NB4 (cell line): ENCODE data around the gene USF3.

Experiments used
- DNase-seq: peaks from one replicate; pipeline ENCODE4 v3.0.0; 2010; ENCODE audit warnings: low read depth
- H3K4me3 ChIP-seq: one replicate; pipeline ENCODE4 v1.5.1; 2011; ENCODE audit warnings: mild to moderate bottlenecking, low read depth, low read length, moderate library complexity
- MYC ChIP-seq: IDR thresholded peaks from 2 replicates; pipeline ENCODE4 v1.6.1; 2011; ENCODE audit warnings: low read depth, low read length
- POLR2A ChIP-seq: IDR thresholded peaks from 2 replicates; pipeline ENCODE4 v1.6.1; 2011; ENCODE audit warnings: mild to moderate bottlenecking; ENCODE audit not compliant: insufficient read length; ENCODE audit errors: extremely low read depth
- TF ChIP-seq, protein P1 (sequence below): IDR thresholded peaks from 2 replicates; pipeline ENCODE4 v1.6.1; 2011; ENCODE audit warnings: low read depth, low read length
- TF ChIP-seq, protein P2 (sequence below): IDR thresholded peaks from one replicate; pipeline ENCODE4 v1.5.1; 2012; ENCODE audit warnings: low read depth, low read length

The USF3 gene, protein sequence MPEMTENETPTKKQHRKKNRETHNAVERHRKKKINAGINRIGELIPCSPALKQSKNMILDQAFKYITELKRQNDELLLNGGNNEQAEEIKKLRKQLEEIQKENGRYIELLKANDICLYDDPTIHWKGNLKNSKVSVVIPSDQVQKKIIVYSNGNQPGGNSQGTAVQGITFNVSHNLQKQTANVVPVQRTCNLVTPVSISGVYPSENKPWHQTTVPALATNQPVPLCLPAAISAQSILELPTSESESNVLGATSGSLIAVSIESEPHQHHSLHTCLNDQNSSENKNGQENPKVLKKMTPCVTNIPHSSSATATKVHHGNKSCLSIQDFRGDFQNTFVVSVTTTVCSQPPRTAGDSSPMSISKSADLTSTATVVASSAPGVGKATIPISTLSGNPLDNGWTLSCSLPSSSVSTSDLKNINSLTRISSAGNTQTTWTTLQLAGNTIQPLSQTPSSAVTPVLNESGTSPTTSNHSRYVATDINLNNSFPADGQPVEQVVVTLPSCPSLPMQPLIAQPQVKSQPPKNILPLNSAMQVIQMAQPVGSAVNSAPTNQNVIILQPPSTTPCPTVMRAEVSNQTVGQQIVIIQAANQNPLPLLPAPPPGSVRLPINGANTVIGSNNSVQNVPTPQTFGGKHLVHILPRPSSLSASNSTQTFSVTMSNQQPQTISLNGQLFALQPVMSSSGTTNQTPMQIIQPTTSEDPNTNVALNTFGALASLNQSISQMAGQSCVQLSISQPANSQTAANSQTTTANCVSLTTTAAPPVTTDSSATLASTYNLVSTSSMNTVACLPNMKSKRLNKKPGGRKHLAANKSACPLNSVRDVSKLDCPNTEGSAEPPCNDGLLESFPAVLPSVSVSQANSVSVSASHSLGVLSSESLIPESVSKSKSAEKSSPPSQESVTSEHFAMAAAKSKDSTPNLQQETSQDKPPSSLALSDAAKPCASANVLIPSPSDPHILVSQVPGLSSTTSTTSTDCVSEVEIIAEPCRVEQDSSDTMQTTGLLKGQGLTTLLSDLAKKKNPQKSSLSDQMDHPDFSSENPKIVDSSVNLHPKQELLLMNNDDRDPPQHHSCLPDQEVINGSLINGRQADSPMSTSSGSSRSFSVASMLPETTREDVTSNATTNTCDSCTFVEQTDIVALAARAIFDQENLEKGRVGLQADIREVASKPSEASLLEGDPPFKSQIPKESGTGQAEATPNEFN (N-terminal part only)

DNA sequence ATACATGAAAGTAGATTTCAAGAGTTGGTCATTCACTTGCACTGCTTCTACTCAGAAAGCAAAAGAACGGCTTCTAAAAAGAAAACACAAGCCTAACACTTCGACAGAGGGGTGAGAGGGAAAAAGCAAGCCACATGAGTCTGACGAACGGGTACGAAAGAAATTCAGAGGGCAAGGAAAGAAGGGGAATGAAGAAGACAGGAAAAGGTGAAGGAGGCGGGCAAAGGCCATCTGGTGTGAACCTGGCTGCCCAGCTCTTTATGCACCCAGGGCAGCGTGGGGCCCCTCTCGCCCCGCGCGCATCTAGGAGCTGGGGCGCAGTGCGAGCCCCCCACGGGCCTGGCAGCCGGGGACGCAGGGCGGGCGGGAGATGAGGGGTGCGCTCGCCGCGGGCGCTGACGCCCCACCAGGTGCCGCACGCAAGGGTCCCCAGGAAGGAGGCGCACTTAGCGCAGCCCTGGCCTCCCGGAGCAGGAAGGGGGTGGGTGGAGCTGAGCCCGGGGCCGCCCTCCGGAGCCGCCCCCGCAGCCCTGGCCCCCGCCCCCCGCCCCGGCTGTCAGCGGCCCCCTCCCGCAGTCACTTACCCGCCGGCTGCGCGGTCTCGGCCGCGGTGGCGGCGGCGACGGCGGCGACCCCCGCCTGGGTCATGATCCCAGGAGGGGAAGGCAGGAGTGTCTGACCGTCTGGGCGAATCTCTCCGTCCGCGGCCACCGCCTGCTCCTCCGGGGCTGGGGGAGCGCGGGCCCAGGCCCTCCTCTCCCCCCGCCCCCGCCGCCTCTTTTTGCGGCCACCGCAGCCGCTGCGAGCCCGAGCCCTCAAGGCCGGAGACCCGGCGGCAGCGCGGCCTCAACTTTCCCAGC, at the start of gene USF3:
Gene USF3 (minus strand): TSS at position 857 of the 860 bp plus-strand sequence. CDS start 21,764 bp downstream, outside the sequence.
- TF ChIP-seq, protein P1, sequence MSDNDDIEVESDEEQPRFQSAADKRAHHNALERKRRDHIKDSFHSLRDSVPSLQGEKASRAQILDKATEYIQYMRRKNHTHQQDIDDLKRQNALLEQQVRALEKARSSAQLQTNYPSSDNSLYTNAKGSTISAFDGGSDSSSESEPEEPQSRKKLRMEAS = no peak
- TF ChIP-seq, protein P2, sequence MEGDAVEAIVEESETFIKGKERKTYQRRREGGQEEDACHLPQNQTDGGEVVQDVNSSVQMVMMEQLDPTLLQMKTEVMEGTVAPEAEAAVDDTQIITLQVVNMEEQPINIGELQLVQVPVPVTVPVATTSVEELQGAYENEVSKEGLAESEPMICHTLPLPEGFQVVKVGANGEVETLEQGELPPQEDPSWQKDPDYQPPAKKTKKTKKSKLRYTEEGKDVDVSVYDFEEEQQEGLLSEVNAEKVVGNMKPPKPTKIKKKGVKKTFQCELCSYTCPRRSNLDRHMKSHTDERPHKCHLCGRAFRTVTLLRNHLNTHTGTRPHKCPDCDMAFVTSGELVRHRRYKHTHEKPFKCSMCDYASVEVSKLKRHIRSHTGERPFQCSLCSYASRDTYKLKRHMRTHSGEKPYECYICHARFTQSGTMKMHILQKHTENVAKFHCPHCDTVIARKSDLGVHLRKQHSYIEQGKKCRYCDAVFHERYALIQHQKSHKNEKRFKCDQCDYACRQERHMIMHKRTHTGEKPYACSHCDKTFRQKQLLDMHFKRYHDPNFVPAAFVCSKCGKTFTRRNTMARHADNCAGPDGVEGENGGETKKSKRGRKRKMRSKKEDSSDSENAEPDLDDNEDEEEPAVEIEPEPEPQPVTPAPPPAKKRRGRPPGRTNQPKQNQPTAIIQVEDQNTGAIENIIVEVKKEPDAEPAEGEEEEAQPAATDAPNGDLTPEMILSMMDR = no peak
- TF ChIP-seq POLR2A (peak; percentile 74), MYC (peak; percentile 32; the same call in 1 of the 2 replicates)
- peak within 1 kb of the TSS; percentile 95 for H3K4me3 ChIP-seq
- DNase-seq = peak; percentile 85

DNA sequence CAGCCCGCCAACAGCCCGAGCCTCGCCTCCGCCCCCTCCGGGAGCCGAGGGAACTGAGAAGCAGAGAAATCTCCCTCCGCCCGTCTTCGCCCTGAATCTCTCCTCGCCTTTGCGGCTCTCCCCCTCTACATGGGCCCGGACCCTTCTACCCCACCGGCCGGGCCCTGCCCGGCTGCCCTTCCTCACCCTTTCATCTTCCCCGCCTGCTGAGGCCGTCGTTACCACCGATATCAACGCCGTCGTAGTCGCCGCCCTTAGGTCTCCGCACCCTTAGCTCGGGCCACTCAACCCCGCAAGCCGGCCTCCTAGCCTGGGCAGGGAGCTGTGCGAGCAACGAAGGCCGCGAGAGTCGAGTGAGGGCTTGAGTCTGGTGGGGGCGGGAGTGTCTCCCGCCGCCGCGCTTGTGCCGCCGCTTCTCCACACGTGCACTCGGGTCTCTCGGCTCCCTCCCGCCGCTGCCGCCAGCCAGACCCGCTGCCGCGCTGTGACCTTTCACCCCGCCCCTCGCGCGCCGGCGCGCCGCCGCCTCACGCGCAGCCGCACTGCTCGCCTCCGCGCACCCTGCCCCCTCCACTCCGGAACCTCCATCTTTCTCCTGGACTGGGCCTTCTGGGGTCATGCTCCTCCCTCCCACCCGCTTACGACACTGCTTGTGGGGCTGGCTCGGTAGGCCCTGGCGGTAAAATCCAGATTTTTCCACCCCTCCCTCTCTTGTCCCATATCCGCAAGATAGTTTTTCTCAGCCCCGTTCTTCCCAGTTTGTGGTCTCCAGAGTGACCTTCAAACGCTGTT, 49.5 kb upstream of the USF3 start, which contains the start of gene NAA50:
Gene NAA50 (minus strand): TSS at position 494 of the 792 bp plus-strand sequence. CDS start 300 bp downstream, at position 194.
- TF ChIP-seq, protein P1 = peak; percentile 83
- TF ChIP-seq POLR2A (peak; percentile 89), MYC (peak; percentile 86)
- TF ChIP-seq, protein P2 = no peak
- peak within 1 kb of the TSS; percentile 86 for H3K4me3 ChIP-seq
- DNase-seq = peak; percentile 94

DNA sequence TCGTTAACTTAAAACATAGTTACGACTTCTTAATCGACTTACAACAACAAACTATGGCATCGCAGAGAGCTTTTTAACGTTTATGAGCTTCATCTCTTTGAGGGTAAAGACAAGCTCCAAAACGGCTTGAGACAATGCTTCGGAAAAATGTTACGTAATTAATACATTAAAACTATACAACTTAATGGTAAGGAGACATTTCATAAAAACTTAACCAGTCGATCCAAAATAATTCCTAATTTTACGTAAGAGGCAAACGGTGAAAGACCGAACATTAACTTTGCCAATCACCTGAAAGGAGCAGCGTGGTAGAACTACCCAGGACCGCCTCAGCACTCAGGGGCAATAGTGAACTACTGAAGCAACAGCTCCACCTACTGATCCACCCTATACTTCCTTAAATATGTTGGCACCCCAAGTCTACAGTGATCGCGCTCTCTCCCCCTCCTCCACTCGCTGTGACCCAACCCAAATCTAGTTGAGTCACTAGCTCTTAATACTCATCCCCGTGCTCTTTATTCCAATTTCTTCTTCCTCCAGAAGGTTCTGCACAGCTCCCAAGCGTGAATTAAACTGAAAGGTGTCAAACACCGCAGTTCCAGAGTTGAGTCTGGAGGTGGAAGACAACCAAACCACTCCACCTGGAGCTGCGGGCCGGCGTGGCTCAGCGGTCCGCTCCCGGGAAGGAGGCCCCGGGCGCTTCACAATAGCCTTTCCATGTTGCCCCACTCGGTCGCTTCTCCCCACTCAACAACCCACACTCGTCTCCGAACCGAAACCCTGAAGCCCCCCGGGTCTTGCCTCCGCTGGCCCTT, 48.7 kb upstream of the USF3 start:
- no peak for TF ChIP-seq POLR2A
- TF ChIP-seq, protein P2 = peak; percentile 47
- TF ChIP-seq, protein P1 = peak; percentile 67
- peak; percentile 77 for TF ChIP-seq MYC
- DNase-seq = peak; percentile 90
- peak overlapping the region; percentile 86 for H3K4me3 ChIP-seq

DNA sequence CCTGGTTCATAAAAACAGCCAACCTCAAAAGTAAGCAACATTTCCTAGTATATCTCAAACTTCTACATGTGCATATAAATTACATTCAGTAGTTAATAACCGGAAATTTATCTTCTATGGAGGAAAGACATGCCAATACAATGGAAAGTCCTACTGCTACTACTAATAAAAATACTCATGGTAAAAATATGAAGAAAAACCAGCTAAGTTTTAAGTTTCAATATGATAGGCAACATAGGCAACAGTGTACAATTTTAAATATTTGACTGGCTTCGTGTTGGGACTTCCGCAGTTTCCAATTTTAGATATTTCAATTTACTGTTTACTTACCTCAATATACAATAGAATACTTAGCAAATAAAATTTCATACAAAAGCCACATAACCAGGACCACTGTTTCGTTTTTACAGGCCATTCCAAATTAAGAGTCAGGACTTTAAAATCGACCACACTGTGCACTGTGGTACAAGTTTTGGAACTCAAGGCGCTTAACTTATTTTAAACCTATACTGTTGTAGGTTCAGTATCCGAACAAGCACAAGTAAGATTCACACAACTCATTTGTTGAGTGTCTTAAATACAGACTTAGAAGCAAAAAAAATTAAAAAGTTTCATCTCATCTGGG, 46.7 kb upstream of the USF3 start:
- no peak for DNase-seq
- TF ChIP-seq, protein P2 = no peak
- no peak for TF ChIP-seq MYC
- TF ChIP-seq, protein P1 = no peak
- no peak for TF ChIP-seq POLR2A
- H3K4me3 ChIP-seq = peak overlapping the region; percentile 86
